HCT116 (cell line): ENCODE results near the gene LTB4R. TPM values are rescaled to one million over a fixed set of nuclear protein-coding genes. Genes with fewer than 3 reads are reported as not detected.

Experiments used
- ATAC-seq: fragments of 200-7000 bp; cut with Tn5 transposase; 2 replicates; pipeline ENCODE4 v1.9.1; 2020; ENCODE audit warnings: mild to moderate bottlenecking, moderate library complexity
- BruUV-seq: library from RNA; stranded (reverse); fragments of 400-500 nt; replicated peaks from 2 replicates; lab custom pipeline; 2021; lab: Mats Ljungman, UMichigan
- CTCF ChIA-PET: fragments of 300-600 bp; sonication (Branson Sonifier 250); formaldehyde crosslinking; loops from one replicate; lab custom pipeline; 2021; ENCODE audit warnings: antibody characterized with exemption; lab: Charles Lee
- POLR2A ChIA-PET: fragments of 300-600, 350-600 bp; sonication (Branson Sonifier 250); formaldehyde crosslinking; loops from one replicate; lab custom pipeline; 2021; ENCODE audit warnings: antibody characterized with exemption; lab: Charles Lee
- RAD21 ChIA-PET, 2 experiments: fragments of 300-600 bp; sonication (Branson Sonifier 250); formaldehyde crosslinking; loops; one replicate each; lab custom pipeline; 2023; ENCODE audit warnings: low total read pairs in 2 of 2; ENCODE audit not compliant: uncharacterized antibody in 2 of 2, unreplicated experiment in 2 of 2, low non-redundant PET in 1 of 2; lab: Charles Lee
- DNase-seq: peaks from one replicate; pipeline ENCODE4 v3.0.0-alpha.2; 2010; ENCODE audit warnings: low read depth, low spot score
- H2AFZ ChIP-seq: fragments of 200-600 bp; shearing (Covaris generic), sonication (generic); 2 replicates; pipeline ENCODE4 v1.6.1; 2017; ENCODE audit warnings: low read depth, mixed run types, mixed read lengths, antibody characterized with exemption, low read length; ENCODE audit not compliant: poor library complexity, severe bottlenecking
- H3K27ac ChIP-seq: 2 replicates; pipeline ENCODE4 v1.5.1; 2012; ENCODE audit warnings: low read depth, low read length
- H3K27me3 ChIP-seq: fragments of 200-600 bp; sonication (generic); 2 replicates; pipeline ENCODE4 v1.6.1; 2016; ENCODE audit warnings: mixed run types, low read length, mixed read lengths; ENCODE audit not compliant: insufficient read depth
- H3K36me3 ChIP-seq, 2 experiments: fragments of 200-500 bp in 1 of 2; fragments of 200-600 bp in 1 of 2; sonication (Bioruptor generic) in 1 of 2; sonication (generic) in 1 of 2; 2 replicates each; pipeline versions ENCODE4 v1.5.1 to v1.6.1; 2014 to 2016; ENCODE audit warnings: low read length in 2 of 2, inconsistent platforms in 1 of 2, mixed read lengths in 1 of 2, mixed run types in 1 of 2; ENCODE audit not compliant: insufficient read depth in 2 of 2, control insufficient read depth in 1 of 2
- H3K4me1 ChIP-seq, 2 experiments: fragments of 200-600 bp in 1 of 2; sonication (generic) in 1 of 2; 2 replicates each; pipeline versions ENCODE4 v1.5.1 to v1.6.1; 2012 to 2017; ENCODE audit warnings: low read length in 2 of 2, inconsistent platforms in 1 of 2, mild to moderate bottlenecking in 1 of 2, mixed read lengths in 1 of 2, mixed run types in 1 of 2, moderate library complexity in 1 of 2; ENCODE audit not compliant: insufficient read depth in 2 of 2, control insufficient read depth in 1 of 2
- H3K4me2 ChIP-seq: fragments of 200-600 bp; sonication (generic); 2 replicates; pipeline ENCODE4 v1.6.1; 2017; ENCODE audit warnings: mixed run types, low read length, mixed read lengths
- H3K4me3 ChIP-seq, 2 experiments: fragments of 200-600 bp in 1 of 2; sonication (generic) in 1 of 2; replicated peaks in 1 of 2; 2 replicates each; pipeline ENCODE4 v1.5.1; 2011 to 2016; ENCODE audit warnings: low read length in 2 of 2, control low read depth in 1 of 2, low read depth in 1 of 2, mild to moderate bottlenecking in 1 of 2, mixed read lengths in 1 of 2, mixed run types in 1 of 2
- H3K79me2 ChIP-seq: fragments of 200-600 bp; sonication (generic); 2 replicates; pipeline ENCODE4 v1.6.1; 2017; ENCODE audit warnings: mild to moderate bottlenecking, mixed run types, low read length, moderate library complexity, mixed read lengths; ENCODE audit not compliant: insufficient read depth
- H3K9ac ChIP-seq: fragments of 200-600 bp; sonication (generic); 2 replicates; pipeline ENCODE4 v1.6.1; 2016; ENCODE audit warnings: low read length, mixed read lengths
- H3K9me2 ChIP-seq: fragments of 200-600 bp; sonication (generic), shearing (Covaris generic); 2 replicates; pipeline ENCODE4 v1.6.1; 2017; ENCODE audit warnings: mixed run types, mild to moderate bottlenecking, moderate library complexity; ENCODE audit not compliant: insufficient read depth
- H3K9me3 ChIP-seq, 2 experiments: fragments of 200-500 bp in 1 of 2; fragments of 200-600 bp in 1 of 2; sonication (Bioruptor generic) in 1 of 2; sonication (generic) in 1 of 2; 2 replicates each; pipeline ENCODE4 v1.6.1; 2014 to 2017; ENCODE audit warnings: low read length in 2 of 2, mixed read lengths in 2 of 2, inconsistent platforms in 1 of 2, low read depth in 1 of 2, mild to moderate bottlenecking in 1 of 2, mixed run types in 1 of 2, moderate library complexity in 1 of 2; ENCODE audit not compliant: control insufficient read depth in 1 of 2, insufficient read depth in 1 of 2
- H4K20me1 ChIP-seq: fragments of 200-600 bp; sonication (generic), shearing (Covaris generic); 2 replicates; pipeline ENCODE4 v1.6.1; 2017; ENCODE audit warnings: mixed run types, mild to moderate bottlenecking, moderate library complexity; ENCODE audit not compliant: insufficient read depth
- CBX3 ChIP-seq: IDR thresholded peaks from 2 replicates; pipeline ENCODE4 v1.6.1; 2012; ENCODE audit warnings: low read depth
- CEBPB ChIP-seq: IDR thresholded peaks from 2 replicates; pipeline ENCODE4 v1.6.1; 2012; ENCODE audit warnings: low read depth
- JUND ChIP-seq: IDR thresholded peaks from 2 replicates; pipeline ENCODE4 v1.6.1; 2012
- POLR2A ChIP-seq: IDR thresholded peaks from 2 replicates; pipeline ENCODE4 v1.7.0; 2011; ENCODE audit warnings: borderline replicate concordance; ENCODE audit not compliant: insufficient read depth, insufficient read length; ENCODE audit errors: extremely low read depth
- POLR2AphosphoS5 ChIP-seq: IDR thresholded peaks from 2 replicates; pipeline ENCODE4 v1.6.1; 2011; ENCODE audit warnings: mild to moderate bottlenecking, low read depth, low read length, moderate library complexity
- SIN3A ChIP-seq: IDR thresholded peaks from 2 replicates; pipeline ENCODE4 v1.6.1; 2012; ENCODE audit warnings: low read depth
- SP1 ChIP-seq: IDR thresholded peaks from 2 replicates; pipeline ENCODE4 v1.6.1; 2012; ENCODE audit warnings: low read depth
- SRF ChIP-seq: IDR thresholded peaks from 2 replicates; pipeline ENCODE4 v1.6.1; 2012; ENCODE audit warnings: low read depth
- TCF7L2 ChIP-seq: IDR thresholded peaks from 2 replicates; pipeline ENCODE4 v1.7.0; 2011; ENCODE audit warnings: borderline replicate concordance, inconsistent platforms; ENCODE audit not compliant: insufficient read depth, insufficient read length; ENCODE audit errors: extremely low read depth
- YY1 ChIP-seq: IDR thresholded peaks from 2 replicates; pipeline ENCODE4 v1.6.1; 2011; ENCODE audit warnings: low read length, low read depth, moderate library complexity, mild to moderate bottlenecking; ENCODE audit not compliant: insufficient replicate concordance; ENCODE audit errors: extremely low read depth
- ZFX ChIP-seq: fragments of 450-650 bp; IDR thresholded peaks from 2 replicates; pipeline ENCODE4 v1.6.1; 2017
- intact Hi-C: fragments of 100-400 bp; cut with micrococcal nuclease; formaldehyde crosslinking; loops from 2 replicates; pipeline ENCODE4 v1.10.0; 2022
- total RNA-seq: library from RNA; stranded (reverse); gene quantifications from one replicate; pipeline ENCODE4 v1.2.1, GENCODE V29; 2021; ENCODE audit not compliant: unreplicated experiment
- TF ChIP-seq, protein P1 (sequence below): IDR thresholded peaks from 2 replicates; pipeline ENCODE4 v1.6.1; 2012
- TF ChIP-seq, protein P2 (sequence below): IDR thresholded peaks from 2 replicates; pipeline ENCODE4 v1.6.1; 2012
- TF ChIP-seq, protein P3 (sequence below): IDR thresholded peaks from 2 replicates; pipeline ENCODE4 v1.6.1; 2011; ENCODE audit warnings: mild to moderate bottlenecking, low read length, moderate library complexity; ENCODE audit not compliant: insufficient replicate concordance; ENCODE audit errors: extremely low read depth
- TF ChIP-seq, protein P4 (sequence below): IDR thresholded peaks from 2 replicates; pipeline ENCODE4 v1.6.1; 2012; ENCODE audit warnings: low read depth
- TF ChIP-seq, protein P5 (sequence below), 3 experiments: fragments of 200-600 bp in 1 of 3; sonication (generic) in 1 of 3; IDR thresholded peaks in 2 of 3; conservative IDR thresholded peaks in 1 of 3; 2 replicates each; pipeline ENCODE4 v1.5.1; 2012 to 2017; ENCODE audit warnings: low read depth in 2 of 3, low read length in 2 of 3, antibody characterized with exemption in 1 of 3, borderline replicate concordance in 1 of 3, control low read depth in 1 of 3, mild to moderate bottlenecking in 1 of 3, mixed read lengths in 1 of 3, mixed run types in 1 of 3, moderate library complexity in 1 of 3; ENCODE audit not compliant: insufficient read depth in 1 of 3

The LTB4R gene
- total RNA-seq, 1 experiment from 2014 or later = 14.8 TPM

DNA sequence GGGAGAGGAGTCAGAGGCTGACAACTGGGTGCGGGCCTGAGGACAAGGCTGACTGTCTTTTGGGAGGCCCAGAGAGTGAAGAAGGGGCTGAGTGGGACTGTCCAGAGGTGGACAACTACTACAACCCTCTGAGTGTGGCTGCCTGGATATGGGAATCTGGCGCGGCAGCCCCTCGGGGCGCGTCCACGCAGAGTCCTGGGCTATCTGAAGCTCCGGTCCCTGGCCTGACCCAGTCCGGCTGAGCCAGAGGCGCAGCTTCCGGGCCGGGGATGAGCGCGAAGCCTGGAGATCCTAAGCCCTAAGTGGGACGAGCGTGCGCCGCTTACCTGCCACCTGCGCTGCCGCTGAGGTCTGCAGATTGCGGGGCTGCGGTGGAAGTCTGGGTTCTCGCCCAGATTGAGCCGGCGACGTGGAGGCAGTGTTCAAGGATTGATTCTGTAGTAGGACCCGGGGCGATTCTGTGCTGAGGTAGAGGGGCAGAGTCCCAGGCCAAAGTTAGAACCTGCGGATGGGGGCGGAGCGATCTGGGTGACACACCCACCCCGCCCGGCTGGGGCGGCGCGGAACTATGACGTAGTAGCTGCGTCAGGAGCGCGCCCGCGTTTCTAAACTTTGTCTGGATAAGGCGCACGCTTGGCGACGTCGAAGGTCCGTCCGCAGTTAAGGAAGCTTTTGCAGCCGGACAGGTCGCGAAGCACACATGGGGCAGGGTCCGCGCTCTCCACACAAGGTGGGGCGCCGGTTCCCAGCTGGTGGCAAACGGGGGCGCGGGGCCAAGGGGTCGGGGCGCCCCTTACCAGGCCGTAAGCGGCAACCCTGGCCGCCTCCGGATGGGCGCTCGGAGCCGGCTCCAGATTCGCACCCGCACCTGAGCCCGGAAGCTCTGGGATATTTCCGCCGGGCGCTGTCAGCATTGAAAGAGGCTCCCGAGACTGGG is 11.8 kb upstream of the LTB4R start, which contains the start of the genes DHRS1 and NOP9:
DHRS1 (minus strand) TSS at position 526 of the 937 bp plus-strand sequence. CDS start 674 bp downstream, outside the sequence.
NOP9 (plus strand) TSS at position 596 of the 937 bp plus-strand sequence; CDS start at position 701, 105 bp downstream.
- BruUV-seq = TSS peak; percentile 76
- Histone ChIP-seq H2AFZ (no peak within 1 kb of the TSS), H3K4me2 (peak within 1 kb of the TSS; percentile 95), H3K4me3 (peak within 1 kb of the TSS; percentile 66 to 80), H3K27me3 (no peaks in the 10 kb centered on the region), H3K9me3 (no peaks in the 10 kb centered on the region), H3K79me2 (peaks cover 28% of the 10 kb centered on the region), H3K36me3 (peaks cover 32 to 40% of the 10 kb centered on the region in 2 experiments), H3K9ac (peak within 1 kb of the TSS; percentile 79), H3K9me2 (no peaks in the 10 kb centered on the region), H3K4me1 (peaks cover 17 to 31% of the 10 kb centered on the region in 2 experiments), H4K20me1 (no peaks in the 10 kb centered on the region), H3K27ac (peak within 1 kb of the TSS; percentile 77)
- ATAC-seq = peak; percentile 76
- RAD21 ChIA-PET = interaction anchor here (1.0 to 1.8 kb wide), 3 partner anchors 56 to 132 kb away, joined by 3 to 9 read pairs (median 4); partner anchors contain the start of gene TINF2 (in 2 of the 2)
- CTCF ChIA-PET = interaction anchor here (0.6 to 4.7 kb wide), 11 partner anchors 8 to 668 kb away, joined by 3 to 71 read pairs (median 4); partner anchors contain the start of genes CIDEB, MDP1, RABGGTA and TINF2
- peak; percentile 62 for TF ChIP-seq ZFX
- TF ChIP-seq SIN3A = peak; percentile 92
- TF ChIP-seq, protein P1, sequence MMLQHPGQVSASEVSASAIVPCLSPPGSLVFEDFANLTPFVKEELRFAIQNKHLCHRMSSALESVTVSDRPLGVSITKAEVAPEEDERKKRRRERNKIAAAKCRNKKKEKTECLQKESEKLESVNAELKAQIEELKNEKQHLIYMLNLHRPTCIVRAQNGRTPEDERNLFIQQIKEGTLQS = no peak
- TF ChIP-seq, protein P2, sequence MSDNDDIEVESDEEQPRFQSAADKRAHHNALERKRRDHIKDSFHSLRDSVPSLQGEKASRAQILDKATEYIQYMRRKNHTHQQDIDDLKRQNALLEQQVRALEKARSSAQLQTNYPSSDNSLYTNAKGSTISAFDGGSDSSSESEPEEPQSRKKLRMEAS = peak; percentile 84
- TF ChIP-seq POLR2AphosphoS5 = peak; percentile 90
- TF ChIP-seq, protein P3, sequence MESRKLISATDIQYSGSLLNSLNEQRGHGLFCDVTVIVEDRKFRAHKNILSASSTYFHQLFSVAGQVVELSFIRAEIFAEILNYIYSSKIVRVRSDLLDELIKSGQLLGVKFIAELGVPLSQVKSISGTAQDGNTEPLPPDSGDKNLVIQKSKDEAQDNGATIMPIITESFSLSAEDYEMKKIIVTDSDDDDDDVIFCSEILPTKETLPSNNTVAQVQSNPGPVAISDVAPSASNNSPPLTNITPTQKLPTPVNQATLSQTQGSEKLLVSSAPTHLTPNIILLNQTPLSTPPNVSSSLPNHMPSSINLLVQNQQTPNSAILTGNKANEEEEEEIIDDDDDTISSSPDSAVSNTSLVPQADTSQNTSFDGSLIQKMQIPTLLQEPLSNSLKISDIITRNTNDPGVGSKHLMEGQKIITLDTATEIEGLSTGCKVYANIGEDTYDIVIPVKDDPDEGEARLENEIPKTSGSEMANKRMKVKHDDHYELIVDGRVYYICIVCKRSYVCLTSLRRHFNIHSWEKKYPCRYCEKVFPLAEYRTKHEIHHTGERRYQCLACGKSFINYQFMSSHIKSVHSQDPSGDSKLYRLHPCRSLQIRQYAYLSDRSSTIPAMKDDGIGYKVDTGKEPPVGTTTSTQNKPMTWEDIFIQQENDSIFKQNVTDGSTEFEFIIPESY = no peak
- TF ChIP-seq, protein P4, sequence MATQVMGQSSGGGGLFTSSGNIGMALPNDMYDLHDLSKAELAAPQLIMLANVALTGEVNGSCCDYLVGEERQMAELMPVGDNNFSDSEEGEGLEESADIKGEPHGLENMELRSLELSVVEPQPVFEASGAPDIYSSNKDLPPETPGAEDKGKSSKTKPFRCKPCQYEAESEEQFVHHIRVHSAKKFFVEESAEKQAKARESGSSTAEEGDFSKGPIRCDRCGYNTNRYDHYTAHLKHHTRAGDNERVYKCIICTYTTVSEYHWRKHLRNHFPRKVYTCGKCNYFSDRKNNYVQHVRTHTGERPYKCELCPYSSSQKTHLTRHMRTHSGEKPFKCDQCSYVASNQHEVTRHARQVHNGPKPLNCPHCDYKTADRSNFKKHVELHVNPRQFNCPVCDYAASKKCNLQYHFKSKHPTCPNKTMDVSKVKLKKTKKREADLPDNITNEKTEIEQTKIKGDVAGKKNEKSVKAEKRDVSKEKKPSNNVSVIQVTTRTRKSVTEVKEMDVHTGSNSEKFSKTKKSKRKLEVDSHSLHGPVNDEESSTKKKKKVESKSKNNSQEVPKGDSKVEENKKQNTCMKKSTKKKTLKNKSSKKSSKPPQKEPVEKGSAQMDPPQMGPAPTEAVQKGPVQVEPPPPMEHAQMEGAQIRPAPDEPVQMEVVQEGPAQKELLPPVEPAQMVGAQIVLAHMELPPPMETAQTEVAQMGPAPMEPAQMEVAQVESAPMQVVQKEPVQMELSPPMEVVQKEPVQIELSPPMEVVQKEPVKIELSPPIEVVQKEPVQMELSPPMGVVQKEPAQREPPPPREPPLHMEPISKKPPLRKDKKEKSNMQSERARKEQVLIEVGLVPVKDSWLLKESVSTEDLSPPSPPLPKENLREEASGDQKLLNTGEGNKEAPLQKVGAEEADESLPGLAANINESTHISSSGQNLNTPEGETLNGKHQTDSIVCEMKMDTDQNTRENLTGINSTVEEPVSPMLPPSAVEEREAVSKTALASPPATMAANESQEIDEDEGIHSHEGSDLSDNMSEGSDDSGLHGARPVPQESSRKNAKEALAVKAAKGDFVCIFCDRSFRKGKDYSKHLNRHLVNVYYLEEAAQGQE = no peak
- no peak for TF ChIP-seq YY1
- peak; percentile 36 for TF ChIP-seq TCF7L2
- TF ChIP-seq CEBPB = no peak
- peak; percentile 67 for TF ChIP-seq POLR2A
- peak; percentile 66 for TF ChIP-seq SP1
- TF ChIP-seq JUND = no peak
- peak; percentile 97 for TF ChIP-seq SRF
- TF ChIP-seq, protein P5, sequence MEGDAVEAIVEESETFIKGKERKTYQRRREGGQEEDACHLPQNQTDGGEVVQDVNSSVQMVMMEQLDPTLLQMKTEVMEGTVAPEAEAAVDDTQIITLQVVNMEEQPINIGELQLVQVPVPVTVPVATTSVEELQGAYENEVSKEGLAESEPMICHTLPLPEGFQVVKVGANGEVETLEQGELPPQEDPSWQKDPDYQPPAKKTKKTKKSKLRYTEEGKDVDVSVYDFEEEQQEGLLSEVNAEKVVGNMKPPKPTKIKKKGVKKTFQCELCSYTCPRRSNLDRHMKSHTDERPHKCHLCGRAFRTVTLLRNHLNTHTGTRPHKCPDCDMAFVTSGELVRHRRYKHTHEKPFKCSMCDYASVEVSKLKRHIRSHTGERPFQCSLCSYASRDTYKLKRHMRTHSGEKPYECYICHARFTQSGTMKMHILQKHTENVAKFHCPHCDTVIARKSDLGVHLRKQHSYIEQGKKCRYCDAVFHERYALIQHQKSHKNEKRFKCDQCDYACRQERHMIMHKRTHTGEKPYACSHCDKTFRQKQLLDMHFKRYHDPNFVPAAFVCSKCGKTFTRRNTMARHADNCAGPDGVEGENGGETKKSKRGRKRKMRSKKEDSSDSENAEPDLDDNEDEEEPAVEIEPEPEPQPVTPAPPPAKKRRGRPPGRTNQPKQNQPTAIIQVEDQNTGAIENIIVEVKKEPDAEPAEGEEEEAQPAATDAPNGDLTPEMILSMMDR (IDR thresholded peaks at IDR 0.05 in 2 of 3, conservative IDR thresholded peaks at IDR 0.05 in 1 of 3; ENCODE audit: borderline replicate concordance in 1 of 3, insufficient read depth in 1 of 3, low read depth in 2 of 3, low read length in 2 of 3) = no peak
- 0 out of 2 replicates have a peak, but pooled peaks have one; percentile 36 for TF ChIP-seq CBX3
- intact Hi-C loops = loop anchor here (5.0 to 10.0 kb wide), 3 partner anchors 242 to 315 kb away; partner anchors contain the start of gene DHRS4L2
- DNase-seq = peak; percentile 86
- POLR2A ChIA-PET = interaction anchor here (0.8 to 3.7 kb wide), 6 partner anchors 9 to 206 kb away, joined by 3 to 30 read pairs (median 3); partner anchors contain the start of genes CHMP4A, KHNYN, PCK2 and RABGGTA
